GF-D8 (cell line): ENCODE results near the gene HSPG2.
"Not testable (repeated sequence)": the region's sequence is repeated elsewhere in the genome, so short reads cannot be mapped to it uniquely, and the experiment has no call there.

ENCODE experiments used
- DNase-seq: peaks from one replicate; lab custom pipeline; 2025; lab: John Stamatoyannopoulos, UW

The HSPG2 gene

GRCh38 chr1:21823980-21824702, 113.0 kb downstream of the HSPG2 start:
- DNase-seq = no peak

GRCh38 chr1:21823206-21823979, 113.7 kb downstream of the HSPG2 start:
- DNase-seq = no peak

- DNase-seq = no peak
Measured at GRCh38 chr1:21822349-21822748, 114.8 kb downstream of the HSPG2 start.

- no peak for DNase-seq
Measured at GRCh38 chr1:21821385-21822019, 115.6 kb downstream of the HSPG2 start.

- no peak for DNase-seq
Measured at GRCh38 chr1:21820597-21821232, 116.4 kb downstream of the HSPG2 start.

- no peak for DNase-seq
Measured at GRCh38 chr1:21818656-21819055, 118.5 kb downstream of the HSPG2 start.

GRCh38 chr1:21816602-21817302, 120.4 kb downstream of the HSPG2 start:
- no peak for DNase-seq

- DNase-seq = no peak
Measured at GRCh38 chr1:21815724-21816321, 121.3 kb downstream of the HSPG2 start.

GRCh38 chr1:21814981-21815582, 122.0 kb downstream of the HSPG2 start:
- DNase-seq = no peak

GRCh38 chr1:21814241-21814918, 122.7 kb downstream of the HSPG2 start:
- no peak for DNase-seq

GRCh38 chr1:21813542-21813941, 123.6 kb downstream of the HSPG2 start:
- no peak for DNase-seq

GRCh38 chr1:21811875-21812305, 125.2 kb downstream of the HSPG2 start, which contains the start of gene LDLRAD2:
TSS of gene LDLRAD2 (plus strand) at chr1:21812265. CDS start at chr1:21812452, 187 bp downstream.
- no peak for DNase-seq

- DNase-seq = no peak
Measured at GRCh38 chr1:21804536-21804935, 132.6 kb downstream of the HSPG2 start.

- no peak for DNase-seq
Measured at GRCh38 chr1:21801100-21801499, 136.0 kb downstream of the HSPG2 start.

GRCh38 chr1:21799730-21800129, 137.4 kb downstream of the HSPG2 start:
- DNase-seq = no peak

GRCh38 chr1:21795075-21795474, 142.0 kb downstream of the HSPG2 start:
- DNase-seq = no peak

GRCh38 chr1:21794656-21795055, 142.5 kb downstream of the HSPG2 start:
- DNase-seq = no peak

- no peak for DNase-seq
Measured at GRCh38 chr1:21793104-21793503, 144.0 kb downstream of the HSPG2 start.

- DNase-seq = no peak
Measured at GRCh38 chr1:21786640-21787039, 150.5 kb downstream of the HSPG2 start.

GRCh38 chr1:21785764-21786163, 151.3 kb downstream of the HSPG2 start:
- DNase-seq = not testable (repeated sequence)
